Spinal cord (tissue), 10 donors: ENCODE measurements around the gene TCHHL1. TPM values are rescaled to one million over a fixed set of nuclear protein-coding genes. Genes with fewer than 3 reads are reported as not detected.

ENCODE experiments used
- DNase-seq, 6 donors: peaks; one replicate each; pipeline versions ENCODE4 v3.0.0 to v3.0.0-alpha.2; 2013 to 2015; ENCODE audit warnings: low spot score in 6 of 6, low read depth in 4 of 6
- H3K27ac ChIP-seq: one replicate; pipeline ENCODE4 v1.5.1; 2013; ENCODE audit warnings: low read depth, low read length, control low read depth
- H3K27me3 ChIP-seq: one replicate; pipeline ENCODE4 v1.6.1; 2013; ENCODE audit warnings: low read length; ENCODE audit not compliant: control insufficient read depth, insufficient read depth
- H3K36me3 ChIP-seq: one replicate; pipeline ENCODE4 v1.6.1; 2013; ENCODE audit warnings: low read length; ENCODE audit not compliant: control insufficient read depth, insufficient read depth
- H3K4me1 ChIP-seq: one replicate; pipeline ENCODE4 v1.6.1; 2013; ENCODE audit warnings: low read length; ENCODE audit not compliant: control insufficient read depth, insufficient read depth
- H3K4me3 ChIP-seq: one replicate; pipeline ENCODE4 v1.5.1; 2013; ENCODE audit warnings: low read depth, low read length, control low read depth
- H3K9me3 ChIP-seq: one replicate; pipeline ENCODE4 v1.6.1; 2013; ENCODE audit warnings: low read length; ENCODE audit not compliant: control insufficient read depth, insufficient read depth
- WGBS: methylation state at CpG from one replicate; pipeline ENCODE4 v1.1.5; 2013; ENCODE audit warnings: missing lambda C conversion rate; ENCODE audit not compliant: insufficient coverage; 5-methylcytosine and 5-hydroxymethylcytosine counted together
- polyA plus RNA-seq, 2 donors: library from polyadenylated mRNA; unstranded; fragments of 120-200 nt; gene quantifications; one replicate each; pipeline ENCODE4 v1.2.1, GENCODE V29; 2013; ENCODE audit not compliant: insufficient read length in 2 of 2
- total RNA-seq, 2 donors: library from RNA; depleted of rRNA in 1 of 2; stranded (reverse); fragments of 120-200 nt in 1 of 2; fragments of >200 nt in 1 of 2; gene quantifications; one replicate each; pipeline versions ENCODE4 v1.2.3 to v1.2.4, GENCODE V29; 2013 to 2014
- donor health status: healthy.

Gene TCHHL1
- total and polyA plus RNA-seq, 4 donors = not detected

DNA sequence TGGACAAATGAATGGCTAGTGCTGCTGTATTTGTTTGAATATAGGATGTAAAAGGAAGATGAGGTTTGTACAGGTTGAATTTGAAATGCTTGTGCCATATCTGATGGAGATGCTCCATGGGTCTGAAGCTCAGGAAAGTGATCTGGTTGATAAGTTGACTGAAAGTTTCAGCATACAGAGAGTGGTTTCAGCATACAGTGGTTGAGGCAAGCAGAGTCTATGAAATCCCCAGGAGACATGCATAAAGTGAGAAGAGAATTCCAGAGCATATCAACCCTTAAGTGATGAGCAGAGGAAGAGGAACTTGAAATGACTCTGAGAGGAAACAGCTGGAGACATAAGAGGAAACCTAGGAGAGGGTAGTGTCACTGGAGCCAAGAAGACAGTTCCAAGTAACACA lies 21.7 kb downstream of the TCHHL1 start:
- H3K36me3 ChIP-seq = no peaks in the 10 kb centered on the region
- no peak overlapping the region for H3K27ac ChIP-seq
- no peaks in the 10 kb centered on the region for H3K4me1 ChIP-seq
- H3K4me3 ChIP-seq = no peak overlapping the region
- DNase-seq = no peak
- H3K9me3 ChIP-seq = no peaks in the 10 kb centered on the region
- H3K27me3 ChIP-seq = peaks cover 2% of the 10 kb centered on the region

DNA sequence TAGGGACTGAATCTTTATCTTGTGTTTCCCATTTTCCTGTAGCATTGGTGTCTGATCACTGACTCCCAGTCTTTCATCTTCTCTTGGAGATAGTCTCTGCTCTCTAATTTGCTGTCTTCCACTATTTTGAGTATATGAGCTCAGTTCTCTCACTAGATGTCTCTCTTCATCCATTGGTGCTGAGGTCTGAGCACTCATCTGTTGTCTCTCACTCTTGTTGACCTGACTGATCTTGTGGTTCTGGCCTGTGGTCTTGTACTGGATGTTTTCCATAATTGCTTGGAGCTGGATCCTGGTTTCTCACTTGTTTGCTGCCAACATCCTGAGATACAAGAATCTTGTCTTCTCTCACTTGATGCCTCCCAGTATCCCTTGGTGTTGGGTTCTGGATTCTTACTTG lies 26.9 kb downstream of the TCHHL1 start:
- Histone ChIP-seq H3K27ac (no peak overlapping the region), H3K27me3 (no peaks in the 10 kb centered on the region), H3K4me1 (no peaks in the 10 kb centered on the region), H3K4me3 (no peak overlapping the region), H3K9me3 (no peaks in the 10 kb centered on the region), H3K36me3 (no peaks in the 10 kb centered on the region)
- DNase-seq = no peak

DNA sequence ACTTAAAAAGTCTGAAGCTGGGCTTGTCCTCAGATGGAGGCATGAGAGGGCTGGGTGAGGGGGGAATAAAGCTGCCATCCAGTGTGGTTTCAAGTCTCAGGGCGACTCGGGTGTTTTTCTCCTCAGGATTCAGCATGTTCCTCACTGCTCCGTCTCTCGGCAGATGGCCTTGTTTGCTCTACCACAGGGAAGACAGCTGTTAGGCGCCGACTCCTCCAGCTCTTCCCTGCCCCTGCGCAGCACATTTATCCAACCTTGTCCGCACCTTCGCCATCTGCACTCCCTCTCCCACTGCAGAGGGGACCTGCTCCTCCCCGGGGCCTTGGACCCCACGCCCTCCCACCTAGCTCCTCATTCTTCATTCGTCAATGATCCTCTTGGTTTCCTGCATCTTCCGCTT lies 35.5 kb downstream of the TCHHL1 start:
- DNase-seq = peak in 2 of 6 donors; percentile 5 to 19
- Histone ChIP-seq H3K27ac (no peak overlapping the region), H3K27me3 (peaks cover 15% of the 10 kb centered on the region), H3K4me1 (peaks cover 2% of the 10 kb centered on the region), H3K9me3 (no peaks in the 10 kb centered on the region), H3K4me3 (no peak overlapping the region), H3K36me3 (no peaks in the 10 kb centered on the region)
- whole genome bisulfite sequencing = 54% methylated on average over 12 of the region's 13 CpGs

DNA sequence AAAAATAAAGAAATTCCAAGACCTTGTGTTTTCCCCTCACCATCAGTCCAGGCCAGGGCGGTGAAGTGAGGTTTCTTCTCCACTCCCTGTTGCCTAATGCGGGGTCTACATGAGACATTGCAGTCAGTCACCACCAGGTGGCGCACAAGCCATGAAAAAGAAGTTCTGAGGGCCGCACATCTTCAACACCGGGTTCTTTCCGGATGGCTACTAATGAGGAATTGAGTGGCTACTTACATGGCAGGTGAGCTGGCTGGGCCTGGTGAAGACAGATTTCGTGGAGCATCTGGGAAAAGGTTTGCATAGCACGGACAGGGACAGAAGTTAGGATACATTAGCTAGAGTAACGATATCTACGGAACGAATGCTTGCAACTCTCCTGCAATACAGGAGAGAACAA lies 36.3 kb downstream of the TCHHL1 start:
- peaks cover 15% of the 10 kb centered on the region for H3K27me3 ChIP-seq
- peaks cover 10% of the 10 kb centered on the region for H3K4me1 ChIP-seq
- no peaks in the 10 kb centered on the region for H3K36me3 ChIP-seq
- DNase-seq = peak in 4 of 6 donors; percentile 47 to 91 (median 75)
- no peak overlapping the region for H3K27ac ChIP-seq
- H3K4me3 ChIP-seq = no peak overlapping the region
- H3K9me3 ChIP-seq = no peaks in the 10 kb centered on the region
- WGBS = 24% methylated on average over 11 of the region's 11 CpGs

DNA sequence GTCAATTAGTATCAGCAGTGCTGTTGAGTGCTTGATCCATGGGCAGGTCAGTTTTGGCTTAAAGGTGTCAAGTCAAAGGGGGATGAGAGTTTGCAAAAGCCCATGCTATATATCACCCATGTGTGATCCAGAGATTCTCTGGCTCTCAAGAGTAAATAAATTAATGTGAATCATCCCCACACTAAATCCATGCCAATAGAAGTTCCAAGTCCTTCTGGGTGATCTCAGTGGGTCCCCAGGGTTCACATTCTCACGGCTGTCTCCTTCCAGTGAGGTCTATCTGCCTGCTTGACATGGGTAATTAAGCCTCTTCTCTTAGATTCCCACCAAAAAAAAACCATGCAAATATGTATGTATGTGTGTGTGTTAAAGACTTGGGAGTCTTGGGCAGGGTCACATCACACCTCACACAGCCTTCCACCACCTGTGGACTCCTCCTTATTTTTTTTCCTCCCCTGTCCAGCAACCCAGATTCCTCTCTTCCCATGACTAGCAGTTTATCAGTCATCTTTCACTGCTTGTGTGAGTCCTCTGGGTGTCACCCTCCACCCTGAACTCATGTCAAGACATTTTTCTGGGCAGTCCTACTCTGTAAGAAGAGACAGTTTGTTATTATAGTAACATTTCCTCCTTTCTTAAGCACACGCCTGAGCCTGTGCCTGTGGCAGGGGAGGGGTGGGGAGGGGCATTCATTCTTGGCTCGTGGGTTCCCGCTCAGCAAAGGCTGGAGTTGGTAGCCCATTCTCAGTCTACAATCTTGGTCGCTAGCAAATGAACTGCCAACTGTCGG lies 37.8 kb downstream of the TCHHL1 start:
- Histone ChIP-seq H3K27me3 (peaks cover 15% of the 10 kb centered on the region), H3K27ac (no peak overlapping the region), H3K9me3 (no peaks in the 10 kb centered on the region), H3K36me3 (no peaks in the 10 kb centered on the region), H3K4me3 (no peak overlapping the region), H3K4me1 (peaks cover 12% of the 10 kb centered on the region)
- no peak for DNase-seq
- no CpG with 5 or more reads among the region's 6 CpGs for WGBS

DNA sequence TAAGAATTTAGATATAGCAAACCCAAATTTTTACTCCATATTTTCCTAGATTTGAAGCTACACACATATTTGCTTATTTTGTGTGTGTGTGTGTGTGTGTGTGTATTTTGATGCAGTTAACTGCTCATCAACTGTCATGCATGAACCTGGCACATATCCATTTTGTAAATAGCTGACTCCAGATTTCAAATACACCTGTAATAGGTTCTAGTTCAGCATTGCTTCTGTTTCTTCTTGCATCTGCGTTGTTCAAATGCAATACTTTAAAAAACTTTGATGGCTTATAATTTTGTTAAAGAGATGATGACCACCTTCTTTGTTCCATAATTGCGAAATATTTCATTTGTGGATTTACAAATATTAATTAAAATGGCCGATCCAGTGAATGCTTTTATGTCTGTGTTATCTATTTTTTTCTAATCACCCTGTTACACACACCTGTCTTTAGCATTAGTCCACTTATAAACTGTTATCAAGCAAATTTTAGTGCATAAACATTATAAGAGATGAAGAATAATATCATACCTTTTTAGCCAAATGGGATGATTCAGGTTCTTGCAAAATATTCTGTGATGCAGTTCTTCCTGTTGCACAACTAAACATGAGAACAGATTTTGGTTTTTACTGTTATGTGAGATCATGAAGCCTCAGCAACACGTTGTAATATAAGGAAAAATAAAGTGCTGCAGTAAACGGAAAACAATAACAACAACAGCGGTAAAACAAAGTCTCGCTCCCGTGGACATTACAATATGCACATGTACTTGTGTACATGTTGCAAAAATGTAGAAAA lies 39.4 kb downstream of the TCHHL1 start:
- Histone ChIP-seq H3K36me3 (no peaks in the 10 kb centered on the region), H3K4me1 (peaks cover 12% of the 10 kb centered on the region), H3K27ac (no peak overlapping the region), H3K27me3 (peaks cover 13% of the 10 kb centered on the region), H3K4me3 (no peak overlapping the region), H3K9me3 (no peaks in the 10 kb centered on the region)
- DNase-seq = no peak
- WGBS = no CpG with 5 or more reads among the region's 8 CpGs

DNA sequence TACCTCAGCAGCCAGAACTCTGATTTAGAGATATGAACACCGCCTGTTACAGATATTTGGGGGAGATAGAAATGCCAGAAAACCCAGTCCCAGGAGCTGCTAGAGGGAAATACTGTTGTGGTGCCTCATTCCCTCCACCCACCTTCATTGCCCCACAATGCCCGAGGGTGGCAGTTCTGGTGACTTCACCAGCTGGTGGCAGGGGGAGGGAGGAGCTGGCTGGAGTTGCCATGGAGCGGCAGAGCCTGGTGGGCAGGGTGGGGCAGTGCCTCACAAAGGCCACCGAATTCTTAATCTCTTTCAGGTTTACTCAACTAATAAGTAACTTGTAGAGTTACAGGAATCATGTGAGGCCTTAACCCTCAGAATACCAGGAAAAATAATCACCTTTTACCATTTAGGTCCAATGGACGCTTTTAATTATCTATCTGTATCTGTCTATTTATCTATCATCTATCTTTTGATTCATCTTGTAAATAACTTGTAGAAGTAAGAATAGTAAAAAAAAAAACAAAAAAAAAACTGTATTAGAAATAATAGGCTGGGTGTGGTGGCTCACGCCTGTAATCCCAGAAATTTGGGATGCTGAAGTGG lies 40.4 kb downstream of the TCHHL1 start:
- DNase-seq = peak in 1 of 6 donors; percentile 4
- Histone ChIP-seq H3K27me3 (peaks cover 8% of the 10 kb centered on the region), H3K4me1 (peaks cover 12% of the 10 kb centered on the region), H3K4me3 (no peak overlapping the region), H3K27ac (peak overlapping the region; percentile 78), H3K9me3 (no peaks in the 10 kb centered on the region), H3K36me3 (no peaks in the 10 kb centered on the region)
- WGBS = 80% methylated on average over 1 of the region's 6 CpGs

DNA sequence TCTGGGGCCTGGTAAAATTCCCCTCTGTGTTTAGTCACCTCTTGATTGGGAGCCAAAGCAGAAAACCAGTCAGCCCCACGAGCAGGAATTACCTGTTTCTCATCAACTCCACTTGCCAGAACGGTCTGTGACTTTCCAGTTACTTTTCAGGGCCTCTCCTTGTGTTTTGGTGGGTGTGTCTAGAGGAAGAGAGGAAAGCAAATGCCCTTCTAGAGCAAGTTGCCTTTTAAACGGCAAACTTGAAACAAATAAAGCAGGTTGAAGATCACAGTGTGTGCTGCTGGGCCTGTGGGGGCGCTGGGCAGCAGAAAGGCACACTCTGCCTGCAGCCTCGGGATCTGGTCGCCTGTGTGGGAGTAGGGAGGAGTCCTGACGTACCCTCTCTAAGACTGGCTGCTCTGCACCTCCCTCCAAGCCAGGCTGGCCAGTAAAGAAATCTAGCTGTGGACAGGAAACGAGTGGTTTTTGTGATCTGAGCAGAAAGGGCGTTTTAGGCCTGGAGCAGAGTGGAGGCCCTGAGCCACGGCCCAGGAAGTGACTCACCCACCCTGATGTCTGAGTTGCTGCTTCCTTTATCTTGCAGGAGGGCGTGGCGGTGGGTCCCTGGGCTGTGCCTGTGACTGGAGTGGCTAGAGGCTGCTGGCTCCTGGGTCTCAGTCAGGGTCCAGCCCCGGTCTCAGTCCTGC lies 41.0 kb downstream of the TCHHL1 start:
- H3K27ac ChIP-seq = peak overlapping the region; percentile 78
- WGBS = 3% methylated on average over 11 of the region's 13 CpGs
- no peak overlapping the region for H3K4me3 ChIP-seq
- peaks cover 3% of the 10 kb centered on the region for H3K27me3 ChIP-seq
- peaks cover 12% of the 10 kb centered on the region for H3K4me1 ChIP-seq
- H3K9me3 ChIP-seq = no peaks in the 10 kb centered on the region
- peak in 4 of 6 donors; percentile 21 to 80 (median 51) for DNase-seq
- H3K36me3 ChIP-seq = no peaks in the 10 kb centered on the region

DNA sequence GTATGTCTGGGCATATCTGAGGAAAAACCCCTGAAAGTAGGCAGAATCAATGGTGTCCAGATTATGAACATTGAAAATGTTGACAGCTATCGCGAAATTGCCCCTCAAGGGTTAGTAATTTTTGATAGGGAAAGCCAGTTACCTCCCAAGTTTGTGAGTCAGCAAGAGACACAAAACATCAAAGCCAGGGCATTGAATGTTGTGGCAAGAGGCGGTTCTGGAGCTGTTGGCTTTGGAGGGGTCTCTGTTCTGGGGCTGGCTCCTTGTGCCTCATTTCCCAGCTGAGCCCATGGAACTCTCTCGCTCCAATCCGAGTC lies 41.5 kb downstream of the TCHHL1 start:
- no peaks in the 10 kb centered on the region for H3K27me3 ChIP-seq
- H3K4me3 ChIP-seq = no peak overlapping the region
- no peaks in the 10 kb centered on the region for H3K36me3 ChIP-seq
- H3K9me3 ChIP-seq = no peaks in the 10 kb centered on the region
- no peak for DNase-seq
- H3K4me1 ChIP-seq = peaks cover 12% of the 10 kb centered on the region
- peak overlapping the region; percentile 78 for H3K27ac ChIP-seq
- 71% methylated on average over 5 of the region's 5 CpGs for WGBS
